Esophagus (tissue), 2 donors: Measurements from ENCODE around the gene KIAA0319L. TPM values are rescaled to one million over a fixed set of nuclear protein-coding genes. Genes with fewer than 3 reads are reported as not detected.
"Not testable (repeated sequence)": the region's sequence is repeated elsewhere in the genome, so short reads cannot be mapped to it uniquely, and the experiment has no call there.

Experiments used
- H3K27ac ChIP-seq, 2 donors: one replicate each; pipeline ENCODE4 v1.5.1; 2013; ENCODE audit warnings: low read depth in 2 of 2, mild to moderate bottlenecking in 2 of 2, inconsistent platforms in 1 of 2, low read length in 1 of 2, moderate library complexity in 1 of 2
- H3K27me3 ChIP-seq, 2 donors: one replicate each; pipeline ENCODE4 v1.6.1; 2013; ENCODE audit warnings: low read length in 2 of 2, control low read depth in 1 of 2, mild to moderate bottlenecking in 1 of 2; ENCODE audit not compliant: insufficient read depth in 2 of 2, control insufficient read depth in 1 of 2
- H3K36me3 ChIP-seq, 2 donors: one replicate each; pipeline ENCODE4 v1.6.1; 2013; ENCODE audit warnings: low read length in 1 of 2; ENCODE audit not compliant: control insufficient read depth in 2 of 2, insufficient read depth in 2 of 2
- H3K4me1 ChIP-seq, 2 donors: one replicate each; pipeline ENCODE4 v1.6.1; 2013; ENCODE audit warnings: low read length in 1 of 2; ENCODE audit not compliant: control insufficient read depth in 2 of 2, insufficient read depth in 2 of 2
- H3K4me3 ChIP-seq, 2 donors: one replicate each; pipeline ENCODE4 v1.5.1; 2013; ENCODE audit warnings: low read length in 2 of 2, mild to moderate bottlenecking in 2 of 2, low read depth in 1 of 2, moderate library complexity in 1 of 2
- H3K9me3 ChIP-seq, 2 donors: one replicate each; pipeline ENCODE4 v1.6.1; 2013; ENCODE audit warnings: mild to moderate bottlenecking in 2 of 2, low read depth in 1 of 2, low read length in 1 of 2, moderate library complexity in 1 of 2; ENCODE audit not compliant: control insufficient read depth in 2 of 2, insufficient read depth in 1 of 2
- WGBS, 2 donors: extraction: QIAGEN DNeasy Blood & Tissue Kit; methylation state at CpG; one replicate each; pipeline ENCODE4 v1.1.7; 2013; 5-methylcytosine and 5-hydroxymethylcytosine counted together
- polyA plus RNA-seq, 2 donors: library from polyadenylated mRNA; stranded (reverse); fragments of 200-250 nt; gene quantifications; one replicate each; pipeline ENCODE4 v1.2.3, GENCODE V29; 2013
- donor health status: healthy with polysubstance abuse.
- donor health status: Bipolar disorder and iron deficiency.

KIAA0319L gene
- polyA plus RNA-seq, 2 donors, result 12.8 to 16.7 TPM

DNA sequence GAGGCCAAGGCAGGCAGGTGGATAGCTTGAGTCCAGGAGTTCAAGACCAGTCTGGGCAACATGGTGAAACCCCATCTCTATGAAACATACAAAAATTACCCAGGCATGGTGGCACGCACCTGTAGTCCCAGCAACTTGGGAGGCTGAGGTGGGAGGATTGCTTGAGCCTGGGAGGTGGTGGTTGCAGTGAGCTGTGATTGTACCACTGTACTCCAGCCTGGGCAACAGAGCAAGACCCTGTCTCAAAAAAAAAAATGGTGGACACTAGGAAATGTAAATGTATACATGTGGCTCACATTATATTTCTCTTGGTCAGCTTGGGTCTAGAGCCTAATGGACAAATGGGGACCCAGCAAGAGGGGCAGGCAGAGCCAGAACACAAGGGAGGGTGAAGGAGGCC, 28.6 kb upstream of the KIAA0319L start:
- H3K9me3 ChIP-seq, H3K36me3 ChIP-seq, H3K4me1 ChIP-seq, H3K27ac ChIP-seq, H3K27me3 ChIP-seq, H3K4me3 ChIP-seq: not testable (repeated sequence)
- WGBS, 2 donors, result 96 to 100% methylated on average over 1 of the region's 1 CpG

DNA sequence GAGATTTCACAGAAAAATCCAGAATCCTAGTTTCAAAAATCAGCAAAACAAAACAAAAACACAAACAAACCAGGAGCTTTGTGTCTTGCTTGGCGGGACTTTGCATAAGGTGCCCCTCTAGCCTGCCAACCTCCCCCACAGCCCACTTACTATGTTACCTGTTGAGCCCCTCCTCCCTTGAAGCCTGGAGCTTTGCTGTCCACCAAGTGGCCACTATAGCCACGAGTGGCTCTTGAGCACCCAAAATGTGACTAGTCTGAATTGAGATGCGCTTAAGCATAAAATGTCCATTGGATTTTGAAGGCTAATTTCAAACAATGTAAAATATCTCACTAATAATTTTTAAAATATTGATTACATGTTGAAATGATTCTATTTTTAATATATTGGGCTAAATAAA, 28.1 kb upstream of the KIAA0319L start:
- H3K36me3 ChIP-seq, result no peaks in the 10 kb centered on the region
- no peak overlapping the region for H3K27ac ChIP-seq
- H3K9me3 ChIP-seq, result no peaks in the 10 kb centered on the region
- no peak overlapping the region for H3K4me3 ChIP-seq
- whole genome bisulfite sequencing, 2 donors, result 89 to 90% methylated on average over 3 of the region's 3 CpGs
- H3K27me3 ChIP-seq, result no peaks in the 10 kb centered on the region
- no peaks in the 10 kb centered on the region for H3K4me1 ChIP-seq

DNA sequence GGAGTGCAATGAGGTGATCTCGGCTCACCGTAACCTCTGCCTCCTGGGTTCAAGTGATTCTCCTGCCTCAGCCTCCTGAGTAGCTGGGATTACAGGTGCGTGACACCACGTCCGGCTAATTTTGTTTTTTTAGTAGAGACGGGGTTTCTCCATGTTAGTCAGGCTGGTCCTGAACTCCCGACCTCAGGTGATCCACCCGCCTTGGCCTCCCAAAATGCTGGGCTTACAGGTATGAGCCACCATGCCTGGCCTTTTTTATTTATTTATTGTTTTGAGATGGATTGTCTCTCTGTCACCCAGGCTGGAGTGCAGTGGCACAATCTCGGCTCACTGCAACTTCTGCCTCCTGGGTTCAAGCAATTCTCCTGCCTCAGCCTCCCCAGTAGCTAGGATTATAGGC, 24.4 kb upstream of the KIAA0319L start:
- H3K4me3 ChIP-seq, H3K36me3 ChIP-seq, H3K27ac ChIP-seq, H3K27me3 ChIP-seq, H3K4me1 ChIP-seq, H3K9me3 ChIP-seq: not testable (repeated sequence)
- 94 to 95% methylated on average over 9 of the region's 9 CpGs for WGBS, 2 donors

GRCh38 chr1:35580949-35581388, 23.8 kb upstream of the KIAA0319L start:
- H3K27ac ChIP-seq, result no peak overlapping the region
- WGBS, 2 donors, result 67 to 73% methylated on average over 4 of the region's 4 CpGs
- no peak overlapping the region for H3K4me3 ChIP-seq
- H3K36me3 ChIP-seq, result no peaks in the 10 kb centered on the region
- H3K27me3 ChIP-seq, result no peaks in the 10 kb centered on the region
- peaks cover 6% of the 10 kb centered on the region in 2 donors for H3K4me1 ChIP-seq
- H3K9me3 ChIP-seq, result no peaks in the 10 kb centered on the region

DNA sequence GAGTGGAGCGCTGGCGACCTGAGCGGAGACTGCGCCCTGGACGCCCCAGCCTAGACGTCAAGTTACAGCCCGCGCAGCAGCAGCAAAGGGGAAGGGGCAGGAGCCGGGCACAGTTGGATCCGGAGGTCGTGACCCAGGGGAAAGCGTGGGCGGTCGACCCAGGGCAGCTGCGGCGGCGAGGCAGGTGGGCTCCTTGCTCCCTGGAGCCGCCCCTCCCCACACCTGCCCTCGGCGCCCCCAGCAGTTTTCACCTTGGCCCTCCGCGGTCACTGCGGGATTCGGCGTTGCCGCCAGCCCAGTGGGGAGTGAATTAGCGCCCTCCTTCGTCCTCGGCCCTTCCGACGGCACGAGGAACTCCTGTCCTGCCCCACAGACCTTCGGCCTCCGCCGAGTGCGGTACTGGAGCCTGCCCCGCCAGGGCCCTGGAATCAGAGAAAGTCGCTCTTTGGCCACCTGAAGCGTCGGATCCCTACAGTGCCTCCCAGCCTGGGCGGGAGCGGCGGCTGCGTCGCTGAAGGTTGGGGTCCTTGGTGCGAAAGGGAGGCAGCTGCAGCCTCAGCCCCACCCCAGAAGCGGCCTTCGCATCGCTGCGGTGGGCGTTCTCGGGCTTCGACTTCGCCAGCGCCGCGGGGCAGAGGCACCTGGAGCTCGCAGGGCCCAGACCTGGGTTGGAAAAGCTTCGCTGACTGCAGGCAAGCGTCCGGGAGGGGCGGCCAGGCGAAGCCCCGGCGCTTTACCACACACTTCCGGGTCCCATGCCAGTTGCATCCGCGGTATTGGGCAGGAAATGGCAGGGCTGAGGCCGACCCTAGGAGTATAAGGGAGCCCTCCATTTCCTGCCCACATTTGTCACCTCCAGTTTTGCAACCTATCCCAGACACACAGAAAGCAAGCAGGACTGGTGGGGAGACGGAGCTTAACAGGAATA, 20.1 kb upstream of the KIAA0319L start:
- Histone ChIP-seq H3K4me3 (peak overlapping the region; percentile 20 to 53), H3K27ac (no peak overlapping the region), H3K27me3 (no peaks in the 10 kb centered on the region), H3K9me3 (no peaks in the 10 kb centered on the region), H3K36me3 (no peaks in the 10 kb centered on the region), H3K4me1 (peaks cover 11 to 26% of the 10 kb centered on the region in 2 donors)
- 16 to 21% methylated on average over 58 to 70 of the region's 70 CpGs for WGBS, 2 donors

DNA sequence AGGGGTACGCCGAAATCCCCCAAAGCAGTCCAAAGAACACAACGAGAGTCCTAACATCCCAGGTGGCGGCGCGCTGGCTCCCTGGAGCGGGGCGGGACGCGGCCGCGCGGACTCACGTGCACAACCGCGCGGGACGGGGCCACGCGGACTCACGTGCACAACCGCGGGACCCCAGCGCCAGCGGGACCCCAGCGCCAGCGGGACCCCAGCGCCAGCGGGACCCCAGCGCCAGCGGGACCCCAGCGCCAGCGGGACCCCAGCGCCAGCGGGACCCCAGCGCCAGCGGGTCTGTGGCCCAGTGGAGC, 19.5 kb upstream of the KIAA0319L start:
- H3K36me3 ChIP-seq, H3K27me3 ChIP-seq, H3K9me3 ChIP-seq, H3K27ac ChIP-seq: not testable (repeated sequence)
- peaks cover 11 to 26% of the 10 kb centered on the region in 2 donors for H3K4me1 ChIP-seq
- H3K4me3 ChIP-seq, result peak overlapping the region in 1 of 2 donors; percentile 53
- 37 to 48% methylated on average over 34 to 37 of the region's 37 CpGs for WGBS, 2 donors

- Histone ChIP-seq H3K27ac (no peak overlapping the region), H3K4me3 (no peak overlapping the region), H3K36me3 (no peaks in the 10 kb centered on the region), H3K27me3 (no peaks in the 10 kb centered on the region), H3K4me1 (peaks cover 11 to 26% of the 10 kb centered on the region in 2 donors), H3K9me3 (no peaks in the 10 kb centered on the region)
- 77 to 83% methylated on average over 10 of the region's 10 CpGs for WGBS, 2 donors
Observed at GRCh38 chr1:35576061-35576765, 19.0 kb upstream of the KIAA0319L start.

GRCh38 chr1:35575416-35575958, 18.3 kb upstream of the KIAA0319L start:
- Histone ChIP-seq H3K4me3 (no peak overlapping the region), H3K27ac (no peak overlapping the region), H3K36me3 (no peaks in the 10 kb centered on the region), H3K9me3 (no peaks in the 10 kb centered on the region), H3K4me1 (peaks cover 11 to 26% of the 10 kb centered on the region in 2 donors), H3K27me3 (no peaks in the 10 kb centered on the region)
- WGBS, 2 donors, result 86 to 89% methylated on average over 5 of the region's 5 CpGs

- Histone ChIP-seq H3K4me1 (peaks cover 11 to 26% of the 10 kb centered on the region in 2 donors), H3K36me3 (no peaks in the 10 kb centered on the region), H3K4me3 (no peak overlapping the region), H3K27ac (no peak overlapping the region), H3K9me3 (no peaks in the 10 kb centered on the region), H3K27me3 (no peaks in the 10 kb centered on the region)
- WGBS, 2 donors, result 64 to 65% methylated on average over 30 of the region's 30 CpGs
Observed at GRCh38 chr1:35574655-35575415, 17.6 kb upstream of the KIAA0319L start.
